OCI-LY1 (cell line): ENCODE data around the gene CEP57L1.
A peak's percentile ranks its signal among the peaks of the same experiment; 100 is the strongest.
"Not testable (repeated sequence)": the region's sequence is repeated elsewhere in the genome, so short reads cannot be mapped to it uniquely, and the experiment has no call there.

Source experiments
- H2AFZ ChIP-seq: fragments of 200-600 bp; sonication (generic), shearing (Covaris generic); 2 replicates; pipeline ENCODE4 v1.6.0; 2014; ENCODE audit warnings: antibody characterized with exemption, mild to moderate bottlenecking, low read length
- H3F3A ChIP-seq: fragments of 200-600 bp; sonication (generic), shearing (Covaris generic); 2 replicates; pipeline ENCODE4 v1.6.0; 2014; ENCODE audit warnings: mild to moderate bottlenecking, antibody characterized with exemption, low read length, moderate library complexity; ENCODE audit not compliant: insufficient read depth
- H3K27ac ChIP-seq: fragments of 200-600 bp; sonication (generic); 2 replicates; pipeline ENCODE4 v1.5.1; 2014; ENCODE audit warnings: low read length, mixed run types, mild to moderate bottlenecking, low read depth; ENCODE audit not compliant: poor library complexity, severe bottlenecking
- H3K27me3 ChIP-seq: fragments of 200-600 bp; sonication (generic); 2 replicates; pipeline ENCODE4 v1.6.0; 2014; ENCODE audit warnings: antibody characterized with exemption, mild to moderate bottlenecking, low read length, moderate library complexity; ENCODE audit not compliant: insufficient read depth
- H3K36me3 ChIP-seq: fragments of 200-600 bp; sonication (generic); 2 replicates; pipeline ENCODE4 v1.6.1; 2014; ENCODE audit warnings: mild to moderate bottlenecking, antibody characterized with exemption, low read length, moderate library complexity, mixed read lengths; ENCODE audit not compliant: insufficient read depth
- H3K4me1 ChIP-seq: fragments of 200-600 bp; sonication (generic); 2 replicates; pipeline ENCODE4 v1.5.1; 2014; ENCODE audit warnings: mild to moderate bottlenecking, low read length, moderate library complexity; ENCODE audit not compliant: insufficient read depth, severe bottlenecking
- H3K4me2 ChIP-seq: fragments of 200-600 bp; sonication (generic), shearing (Covaris generic); 2 replicates; pipeline ENCODE4 v1.6.1; 2014; ENCODE audit warnings: low read length
- H3K4me3 ChIP-seq: fragments of 200-600 bp; sonication (generic); 2 replicates; pipeline ENCODE4 v1.5.1; 2014; ENCODE audit warnings: low read length, low read depth, mild to moderate bottlenecking, mixed read lengths; ENCODE audit not compliant: poor library complexity, severe bottlenecking
- H3K79me2 ChIP-seq: fragments of 200-600 bp; shearing (Covaris generic); 2 replicates; pipeline ENCODE4 v1.6.1; 2016; ENCODE audit warnings: mixed run types, low read length, mixed read lengths; ENCODE audit not compliant: insufficient read depth
- H3K9ac ChIP-seq: fragments of 200-600 bp; sonication (generic), shearing (Covaris generic); 2 replicates; pipeline ENCODE4 v1.6.1; 2014; ENCODE audit warnings: mild to moderate bottlenecking, low read length, mixed read lengths
- H3K9me2 ChIP-seq: fragments of 200-600 bp; sonication (generic), shearing (Covaris generic); 2 replicates; pipeline ENCODE4 v1.6.1; 2014; ENCODE audit warnings: low read depth, mild to moderate bottlenecking, low read length, mixed read lengths
- H3K9me3 ChIP-seq: fragments of 200-600 bp; shearing (Covaris generic); 2 replicates; pipeline ENCODE4 v1.6.1; 2014; ENCODE audit warnings: low read length, mixed read lengths
- H4K20me1 ChIP-seq: fragments of 200-600 bp; sonication (generic), shearing (Covaris generic); 2 replicates; pipeline ENCODE4 v1.6.0; 2016; ENCODE audit warnings: mild to moderate bottlenecking, low read length; ENCODE audit not compliant: insufficient read depth
- CTCF ChIP-seq: fragments of 200-600 bp; sonication (generic), shearing (Covaris generic); IDR thresholded peaks from 2 replicates; pipeline ENCODE4 v1.5.1; 2017; ENCODE audit warnings: mild to moderate bottlenecking, antibody characterized with exemption, low read length, moderate library complexity, mixed read lengths
- EZH2 ChIP-seq: fragments of 200-600 bp; sonication (generic), shearing (Covaris generic); IDR thresholded peaks from 2 replicates; pipeline ENCODE4 v1.8.0; 2017; ENCODE audit warnings: borderline replicate concordance, mixed run types, mild to moderate bottlenecking, antibody characterized with exemption, low read length, moderate library complexity, mixed read lengths

CEP57L1 gene

GRCh38 chr6:109186012-109186411 lies 90.7 kb downstream of the CEP57L1 start:
- Histone ChIP-seq H3K79me2 (no peaks in the 10 kb centered on the region), H3K9me3 (no peaks in the 10 kb centered on the region), H3K36me3 (no peaks in the 10 kb centered on the region), H3K27me3 (no peaks in the 10 kb centered on the region), H3K4me1 (peaks cover 10% of the 10 kb centered on the region), H2AFZ (no peak overlapping the region), H3K27ac (no peak overlapping the region), H3K4me2 (no peak overlapping the region), H3K9ac (no peak overlapping the region), H3F3A (no peaks in the 10 kb centered on the region), H3K9me2 (no peaks in the 10 kb centered on the region), H4K20me1 (no peaks in the 10 kb centered on the region), H3K4me3 (no peak overlapping the region)
- TF ChIP-seq CTCF (no peak), EZH2 (no peak)

- peaks cover 10% of the 10 kb centered on the region for H3K4me1 ChIP-seq
Measured at GRCh38 chr6:109187399-109188114, 92.2 kb downstream of the CEP57L1 start.

GRCh38 chr6:109188115-109188411 lies 92.8 kb downstream of the CEP57L1 start:
- Histone ChIP-seq H3K4me2 (no peak overlapping the region), H3K4me3 (no peak overlapping the region)

More at GRCh38 chr6:109187399-109188114, 92.2 kb downstream of the CEP57L1 start:
- Histone ChIP-seq H3K36me3 (no peaks in the 10 kb centered on the region), H2AFZ (no peak overlapping the region), H3K4me3 (no peak overlapping the region), H3F3A (no peaks in the 10 kb centered on the region), H3K79me2 (no peaks in the 10 kb centered on the region), H3K9me3 (no peaks in the 10 kb centered on the region), H3K27me3 (no peaks in the 10 kb centered on the region), H3K27ac (no peak overlapping the region), H3K9ac (no peak overlapping the region), H4K20me1 (no peaks in the 10 kb centered on the region), H3K4me2 (no peak overlapping the region), H3K9me2 (no peaks in the 10 kb centered on the region)
- TF ChIP-seq CTCF (peak; percentile 93), EZH2 (no peak)

GRCh38 chr6:109191368-109191767 lies 96.1 kb downstream of the CEP57L1 start:
- H3F3A ChIP-seq, H3K27me3 ChIP-seq, H3K79me2 ChIP-seq, H3K9me2 ChIP-seq, H3K36me3 ChIP-seq, H3K4me1 ChIP-seq, H3K4me3 ChIP-seq, H3K27ac ChIP-seq, H4K20me1 ChIP-seq, H3K9ac ChIP-seq, H2AFZ ChIP-seq, H3K4me2 ChIP-seq, H3K9me3 ChIP-seq: not testable (repeated sequence)

More at GRCh38 chr6:109188115-109188411, 92.8 kb downstream of the CEP57L1 start:
- no peaks in the 10 kb centered on the region for H3K9me3 ChIP-seq
- no peaks in the 10 kb centered on the region for H4K20me1 ChIP-seq
- H3K27ac ChIP-seq: no peak overlapping the region
- H3K4me1 ChIP-seq: peaks cover 6% of the 10 kb centered on the region
- TF ChIP-seq CTCF (no peak), EZH2 (no peak)
- no peaks in the 10 kb centered on the region for H3F3A ChIP-seq
- no peaks in the 10 kb centered on the region for H3K36me3 ChIP-seq
- H3K9ac ChIP-seq: no peak overlapping the region
- no peak overlapping the region for H2AFZ ChIP-seq
- H3K27me3 ChIP-seq: no peaks in the 10 kb centered on the region
- H3K79me2 ChIP-seq: no peaks in the 10 kb centered on the region
- H3K9me2 ChIP-seq: no peaks in the 10 kb centered on the region
